GM21529 (cell line): ENCODE measurements around the gene EPS8L2.
"Not testable (repeated sequence)": the region's sequence is repeated elsewhere in the genome, so short reads cannot be mapped to it uniquely, and the experiment has no call there.

Experiments used
- ATAC-seq: cut with Tn5 transposase; IDR thresholded peaks from one replicate; pipeline ENCODE4 v1.9.1; 2021; ENCODE audit not compliant: unreplicated experiment

EPS8L2 gene

DNA sequence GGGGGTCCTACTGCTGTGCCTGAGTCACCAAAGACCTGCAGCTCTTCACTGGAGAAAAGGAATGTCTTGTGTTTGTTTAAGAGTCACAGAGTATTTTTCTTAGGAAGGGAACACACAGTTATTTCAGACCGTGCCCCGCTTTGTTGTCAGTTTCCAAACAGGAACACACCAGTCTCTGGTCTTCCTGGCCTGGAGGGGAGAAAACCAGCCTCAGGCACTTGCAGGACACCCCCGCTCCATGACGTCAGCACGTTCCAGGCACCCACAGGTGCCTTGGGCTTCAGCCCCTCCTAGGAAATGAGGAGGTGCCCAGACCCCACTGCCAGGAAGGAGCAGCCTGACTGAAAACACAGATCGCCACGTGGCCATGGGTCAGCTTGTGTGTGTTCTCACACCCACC is 16.4 kb upstream of the EPS8L2 start:
- ATAC-seq = no peak

DNA sequence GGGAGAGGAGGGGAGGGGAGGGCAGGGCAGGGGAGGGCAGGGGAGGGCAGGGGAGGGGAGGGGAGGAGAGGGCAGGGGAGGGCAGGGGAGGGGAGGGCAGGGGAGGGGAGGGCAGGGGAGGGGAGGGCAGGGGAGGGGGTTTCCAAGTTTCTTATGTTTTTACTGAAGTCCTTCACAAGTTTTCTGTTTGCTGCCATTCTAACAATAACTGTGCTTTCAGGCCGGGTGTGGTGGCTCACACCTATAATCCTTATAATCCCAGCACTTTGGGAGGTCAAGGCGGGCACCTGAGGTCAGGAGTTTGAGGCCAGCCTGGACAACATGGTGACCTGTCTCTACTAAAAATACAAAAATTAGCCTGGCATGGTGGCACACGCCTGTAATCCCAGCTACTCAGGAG is 15.8 kb upstream of the EPS8L2 start:
- ATAC-seq = not testable (repeated sequence)

DNA sequence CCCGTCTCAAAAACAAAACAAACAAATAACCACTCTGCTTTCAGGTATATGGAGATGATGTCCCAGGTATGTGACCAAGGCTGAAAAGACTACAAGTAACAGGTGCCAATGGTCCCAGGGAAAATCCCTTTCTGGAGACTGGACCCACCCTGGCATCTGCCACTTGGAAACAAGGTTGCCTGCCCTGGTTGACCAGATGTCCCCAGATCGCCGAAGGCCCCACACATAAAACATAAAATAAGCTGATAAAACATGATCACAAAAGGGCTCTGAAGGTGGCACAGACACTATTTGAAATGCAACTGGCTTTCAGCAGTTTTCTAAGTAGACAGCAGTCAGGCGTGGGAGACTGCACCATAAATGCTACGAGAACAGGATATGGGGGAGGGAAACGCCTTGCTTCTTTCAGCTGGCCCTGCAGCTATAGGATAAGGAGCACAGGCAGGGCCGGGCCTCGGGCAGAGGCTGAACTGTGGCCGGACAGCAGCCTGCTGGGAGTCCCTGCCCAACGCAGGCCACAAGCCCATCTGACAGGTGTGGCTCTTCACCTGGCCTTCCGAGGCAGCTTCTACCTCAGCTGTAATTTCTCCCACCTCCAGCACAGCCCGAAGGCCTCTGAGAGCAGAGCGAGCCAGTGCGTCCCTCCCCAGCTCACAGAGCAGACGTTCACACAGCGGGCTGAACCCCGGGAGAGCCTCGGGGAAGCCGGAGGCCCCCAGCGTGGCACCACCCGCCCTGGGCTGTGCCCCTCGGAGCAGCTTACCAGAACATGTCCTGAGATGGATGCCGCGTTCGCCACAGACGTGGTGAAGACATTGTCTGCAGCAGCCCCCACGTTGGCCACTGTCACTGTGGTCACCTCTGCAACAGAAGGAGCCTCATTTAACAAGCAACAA is 15.0 kb upstream of the EPS8L2 start:
- no peak for ATAC-seq

DNA sequence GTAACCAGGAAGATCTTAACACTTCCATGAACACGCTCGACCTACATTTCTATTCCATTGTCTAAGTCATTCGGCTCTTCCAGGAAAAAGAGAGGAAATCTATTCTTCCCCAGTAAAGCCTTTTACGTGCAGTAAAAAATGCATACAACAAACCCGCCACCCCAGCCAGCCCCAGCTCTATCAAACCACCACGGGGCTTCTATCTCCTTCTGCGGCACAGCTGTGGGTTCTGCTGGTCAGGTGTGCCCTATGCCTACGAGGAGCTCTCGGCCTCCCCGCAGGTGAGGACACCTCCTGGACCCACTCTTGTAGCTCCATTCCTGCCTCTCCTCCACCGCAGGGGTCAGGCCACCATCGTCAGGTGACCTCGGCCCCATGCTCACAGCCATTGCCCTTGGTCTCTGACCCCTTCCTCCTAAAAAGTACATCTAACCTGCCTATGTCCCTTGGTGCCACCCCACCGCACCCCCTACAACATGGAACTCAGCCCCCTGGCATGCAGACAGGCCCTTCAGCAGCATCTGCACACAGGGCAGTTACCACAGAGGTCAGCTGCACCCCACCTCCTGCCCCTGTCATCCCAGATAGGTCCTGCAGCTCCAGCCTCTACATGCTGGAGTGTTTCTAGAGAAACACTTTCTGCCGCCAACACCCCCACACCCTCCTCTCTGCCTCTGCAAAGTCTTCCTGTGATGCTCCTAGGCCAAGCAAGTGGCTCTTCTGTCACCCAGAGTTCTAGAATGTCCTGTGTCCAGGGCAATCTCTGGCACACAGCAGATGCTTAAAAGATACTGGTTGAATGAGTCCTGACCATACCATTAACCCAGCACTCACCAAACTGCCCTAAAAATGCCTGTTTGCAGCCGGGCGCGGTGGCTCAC is 14.1 kb upstream of the EPS8L2 start:
- no peak for ATAC-seq

DNA sequence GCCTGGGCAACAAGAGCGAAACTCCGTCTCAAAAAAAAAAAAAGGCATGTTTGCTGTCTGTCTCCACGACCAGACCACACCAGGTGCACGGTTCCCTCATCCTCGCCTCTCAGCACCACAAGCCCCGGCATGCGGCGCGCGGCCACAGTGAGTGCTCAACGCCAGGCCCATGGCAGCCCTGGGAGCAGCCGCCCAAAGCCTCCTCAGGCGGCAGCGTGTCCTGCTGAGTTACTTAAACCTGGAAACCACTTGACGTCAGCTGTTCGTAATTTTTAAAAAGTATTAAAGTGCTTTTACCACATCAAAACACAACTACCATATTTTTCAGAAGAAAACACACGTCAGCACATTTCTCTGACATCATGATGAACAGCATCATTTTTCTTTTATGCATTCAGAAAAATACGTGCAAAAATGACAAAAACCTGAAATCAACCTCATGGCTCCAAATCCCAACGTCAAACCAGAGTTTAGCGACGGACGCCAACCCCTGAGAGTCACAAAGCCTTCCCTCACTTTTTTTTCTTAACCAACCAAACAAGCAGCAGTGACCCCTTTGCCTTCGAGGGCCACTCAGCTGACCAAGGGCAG is 13.1 kb upstream of the EPS8L2 start:
- no peak for ATAC-seq

DNA sequence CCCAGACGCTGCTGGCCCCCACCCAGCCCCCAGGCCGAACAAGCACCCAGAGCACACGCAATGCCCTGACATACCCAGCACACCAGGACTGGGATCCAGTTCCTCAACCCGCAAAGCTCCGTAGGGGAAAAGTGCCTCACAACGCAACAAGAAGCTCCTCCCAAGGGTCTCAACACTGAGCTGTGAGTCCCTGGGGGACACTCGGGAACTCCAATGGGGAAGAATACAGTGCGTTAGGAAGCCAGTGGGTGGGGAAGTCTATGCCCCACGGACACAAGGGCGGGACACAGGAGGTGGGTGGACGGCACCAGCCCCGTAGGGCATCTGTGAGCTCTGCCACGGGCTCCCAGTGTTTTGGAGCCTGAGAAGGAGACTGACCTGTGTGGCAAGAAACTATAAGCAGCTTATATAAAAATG is 12.6 kb upstream of the EPS8L2 start:
- ATAC-seq = no peak

DNA sequence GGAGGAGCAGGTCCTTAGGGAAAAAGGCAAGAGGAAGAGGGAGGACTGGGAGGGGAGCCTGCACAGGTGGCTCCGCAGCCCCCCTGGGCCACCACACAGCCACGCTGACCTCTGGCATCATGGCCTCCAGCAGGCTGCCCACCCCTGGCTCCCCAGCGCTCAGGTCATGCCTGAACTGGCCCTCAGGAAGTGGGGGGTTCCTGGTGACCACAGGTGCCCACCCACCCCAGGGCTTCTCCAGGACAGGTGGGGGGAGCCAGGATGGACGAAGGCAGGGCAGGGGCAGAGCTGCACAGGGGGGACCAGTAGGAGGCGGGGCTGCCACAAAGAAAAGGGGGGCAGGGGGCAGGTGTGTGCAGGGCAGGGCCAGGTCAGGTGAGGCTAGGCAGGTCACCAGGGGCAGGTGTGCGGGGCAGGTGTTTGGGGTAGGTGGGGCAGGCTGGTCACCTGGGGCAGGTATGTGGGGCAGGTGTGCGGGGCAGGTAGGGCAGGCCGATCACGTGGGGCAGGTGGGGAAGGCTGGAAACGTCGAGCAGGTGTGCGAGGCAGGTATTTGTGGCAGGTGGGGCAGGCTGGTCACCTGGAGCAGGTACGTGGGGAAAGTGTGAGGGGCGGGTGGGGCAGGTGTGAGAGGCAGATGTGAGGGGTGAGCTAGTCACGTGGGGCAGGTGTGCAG is 12.0 kb upstream of the EPS8L2 start:
- no peak for ATAC-seq

DNA sequence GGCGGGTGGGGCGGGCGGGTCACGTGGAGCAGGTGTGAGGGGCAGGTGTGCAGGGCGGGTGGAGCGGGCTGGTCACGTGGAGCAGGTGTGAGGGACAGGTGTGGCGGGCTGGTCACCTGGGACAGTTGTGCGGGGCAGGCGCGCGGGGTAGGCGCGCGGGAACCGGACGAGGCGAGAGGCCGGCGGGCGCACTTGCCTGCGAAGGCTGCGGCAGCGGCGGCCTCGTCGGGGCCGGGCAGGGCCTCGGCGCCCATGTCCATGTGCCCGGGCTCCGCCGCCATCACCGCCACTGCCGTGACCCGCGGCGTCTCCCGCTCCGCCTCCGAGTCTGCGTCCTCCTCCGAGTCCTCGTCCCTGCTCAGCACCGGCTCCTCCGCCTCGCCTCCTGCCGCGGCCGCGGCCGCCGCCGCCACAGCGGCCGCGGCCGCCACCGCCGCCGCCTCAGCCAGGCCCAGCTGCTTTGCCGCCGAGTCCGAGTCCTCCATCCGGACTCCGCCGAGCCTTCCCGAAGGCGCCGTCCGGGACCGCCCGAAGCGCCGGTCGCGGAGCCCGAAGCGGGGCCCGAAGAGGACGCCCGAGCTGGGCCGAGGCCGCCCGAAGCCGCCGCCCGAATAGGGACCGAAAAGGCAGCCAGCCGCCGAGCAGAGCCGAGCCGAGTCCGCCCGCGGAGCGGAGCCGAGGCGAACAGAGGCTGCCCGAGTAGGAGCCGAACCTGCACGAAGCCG is 11.3 kb upstream of the EPS8L2 start, which contains the start of gene DEAF1:
Gene DEAF1 (minus strand): TSS at position 660 of the 725 bp plus-strand sequence. CDS start 175 bp downstream, at position 485.
- peak; percentile 74 for ATAC-seq

DNA sequence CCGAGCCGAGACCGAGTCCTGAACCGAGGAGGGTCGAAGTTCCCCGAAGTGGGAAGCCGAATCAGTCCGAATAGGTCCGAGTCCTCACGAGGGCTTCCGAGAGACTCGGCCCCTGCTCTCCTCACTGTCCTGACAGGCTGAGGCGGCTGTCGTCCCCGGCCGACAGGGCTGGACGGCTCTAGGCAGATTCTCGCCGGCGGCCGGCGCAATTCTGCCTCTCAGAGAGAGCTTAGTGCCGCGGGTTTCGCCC is 10.8 kb upstream of the EPS8L2 start:
- no peak for ATAC-seq

DNA sequence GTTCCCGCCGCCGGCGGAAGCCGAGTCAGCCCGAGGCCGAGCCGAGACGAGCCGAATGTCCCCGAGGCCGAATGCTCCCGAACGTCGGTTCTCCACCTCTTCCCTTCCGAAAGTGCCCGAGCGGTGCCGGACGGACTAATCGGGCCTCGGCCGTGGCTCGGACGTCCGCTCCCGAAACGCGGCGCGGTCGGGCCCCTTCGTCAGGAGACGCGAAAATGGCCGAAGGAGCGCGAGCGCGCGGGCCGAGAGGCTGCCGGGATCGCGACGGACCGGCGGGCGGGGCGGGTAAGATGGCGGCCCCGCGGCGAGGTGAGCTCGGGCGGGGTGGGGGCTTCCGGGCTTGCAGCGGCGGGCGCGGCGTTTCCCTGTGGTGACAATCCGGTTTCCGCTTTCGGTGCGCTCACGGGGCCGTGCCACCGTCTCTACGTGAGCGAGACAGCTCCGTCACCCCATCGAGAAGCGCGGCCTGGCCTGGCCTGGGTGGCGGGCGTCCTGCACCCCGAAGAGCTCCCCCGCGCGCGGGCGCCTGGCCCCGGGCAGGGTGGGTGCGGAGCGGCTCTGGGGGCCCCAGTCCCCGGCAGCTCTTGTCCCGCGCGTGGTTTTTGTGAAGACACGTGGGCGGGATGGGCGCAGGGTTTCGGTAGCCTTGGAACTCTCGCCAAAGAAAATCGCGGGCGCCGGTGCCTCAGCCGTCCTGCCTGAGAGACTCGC is 10.3 kb upstream of the EPS8L2 start, which contains the start of gene TMEM80:
Gene TMEM80 (plus strand): TSS at position 279 of the 711 bp plus-strand sequence. CDS start 12 bp downstream, at position 291.
- ATAC-seq = peak; percentile 64

DNA sequence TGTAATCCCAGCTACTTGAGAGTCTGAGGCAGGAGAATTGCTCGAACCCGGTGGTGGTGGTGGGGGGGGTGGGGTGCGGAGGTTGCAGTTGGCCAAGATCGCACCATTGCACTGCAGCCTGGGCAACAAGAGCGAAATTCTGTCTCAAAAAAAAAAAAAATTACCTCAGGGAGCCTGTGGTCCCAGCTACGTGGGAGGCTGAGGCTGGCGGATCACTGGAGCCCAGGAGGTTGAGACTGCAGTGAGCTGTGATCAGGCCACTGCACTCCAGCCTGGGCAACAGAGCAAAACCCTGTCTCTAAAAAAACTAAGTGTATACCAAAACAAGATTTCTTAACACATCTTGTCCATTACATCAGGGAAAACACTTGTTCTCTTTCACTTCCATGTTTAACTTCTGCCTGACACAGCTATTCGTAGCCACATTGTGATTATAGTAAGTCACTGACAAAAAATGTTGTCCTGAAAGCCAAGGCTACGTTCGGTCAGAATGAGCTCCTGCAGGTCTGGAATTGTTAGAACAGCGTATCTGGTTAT is 9.0 kb upstream of the EPS8L2 start:
- no peak for ATAC-seq

DNA sequence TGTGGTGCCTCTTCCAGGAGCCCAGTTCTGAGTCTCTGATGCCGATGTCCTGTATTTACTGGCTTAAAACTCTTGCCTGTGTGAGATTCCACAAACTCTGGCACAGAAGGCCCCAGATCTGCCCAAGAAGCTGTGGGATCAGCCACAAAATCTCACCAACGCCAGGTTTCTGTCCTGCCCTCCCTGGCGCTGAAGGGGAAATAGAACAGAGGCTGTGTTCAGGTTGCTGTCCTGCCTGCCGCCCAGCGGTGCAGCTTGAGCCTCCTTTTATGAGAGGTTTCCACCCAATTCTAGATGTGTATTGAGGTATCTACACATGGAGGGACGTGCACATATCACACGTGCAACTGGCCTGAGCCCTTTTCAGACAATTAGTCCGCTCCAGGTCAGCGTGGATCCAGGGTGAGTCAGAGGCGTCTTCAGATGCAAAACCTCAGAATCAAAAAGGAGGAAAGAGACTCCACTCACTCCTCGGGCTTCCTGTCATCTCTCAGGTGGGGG is 8.2 kb upstream of the EPS8L2 start:
- ATAC-seq = no peak

DNA sequence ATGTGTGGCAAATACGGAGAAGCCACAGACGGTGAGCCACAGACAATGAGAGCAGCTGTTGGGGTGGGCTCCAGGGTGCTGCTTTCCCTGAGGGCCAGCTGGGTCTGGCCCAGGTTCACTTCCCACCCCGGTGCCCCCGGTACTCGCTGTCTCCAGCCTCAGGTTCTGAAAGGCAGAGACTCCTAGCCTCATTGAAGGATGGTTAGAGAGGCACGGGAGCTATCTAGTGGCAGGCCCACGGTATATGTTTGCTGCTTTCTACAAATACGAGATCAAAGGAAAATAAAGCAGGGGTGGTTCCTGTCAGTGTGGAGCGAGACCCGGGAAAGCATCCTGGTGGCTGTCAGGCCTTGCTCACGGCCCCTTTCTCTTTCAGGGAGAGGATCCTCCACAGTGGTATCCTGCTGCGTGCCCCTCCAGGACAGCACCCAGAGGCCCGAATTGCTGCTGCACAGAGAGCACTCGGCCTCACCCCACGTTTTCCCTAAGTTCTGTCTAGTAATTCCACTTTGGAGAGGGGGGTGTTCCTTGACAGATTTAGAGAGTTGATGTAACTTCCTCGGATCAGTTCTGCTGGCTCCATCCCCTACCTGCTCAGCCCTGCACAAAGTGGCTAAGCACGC is 7.4 kb upstream of the EPS8L2 start:
- no peak for ATAC-seq

DNA sequence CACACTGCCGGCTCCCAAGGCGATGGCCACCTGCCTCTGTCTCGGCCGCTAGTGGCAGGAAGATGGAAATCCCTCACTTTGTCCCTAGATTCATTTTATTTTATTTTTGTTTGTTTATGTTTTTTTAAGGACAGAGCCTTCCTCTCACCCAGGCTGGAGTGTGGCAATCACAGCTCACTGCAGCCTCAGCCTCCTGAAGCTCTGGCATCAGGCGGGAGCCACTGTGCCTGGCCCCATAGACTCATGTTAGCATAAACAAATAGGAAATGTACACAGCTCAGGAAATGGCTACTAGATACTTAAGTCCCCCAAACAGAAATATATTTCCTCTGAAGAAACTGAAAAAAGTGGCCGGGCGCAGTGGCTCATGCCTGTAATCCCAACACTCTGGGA is 6.9 kb upstream of the EPS8L2 start:
- no peak for ATAC-seq

DNA sequence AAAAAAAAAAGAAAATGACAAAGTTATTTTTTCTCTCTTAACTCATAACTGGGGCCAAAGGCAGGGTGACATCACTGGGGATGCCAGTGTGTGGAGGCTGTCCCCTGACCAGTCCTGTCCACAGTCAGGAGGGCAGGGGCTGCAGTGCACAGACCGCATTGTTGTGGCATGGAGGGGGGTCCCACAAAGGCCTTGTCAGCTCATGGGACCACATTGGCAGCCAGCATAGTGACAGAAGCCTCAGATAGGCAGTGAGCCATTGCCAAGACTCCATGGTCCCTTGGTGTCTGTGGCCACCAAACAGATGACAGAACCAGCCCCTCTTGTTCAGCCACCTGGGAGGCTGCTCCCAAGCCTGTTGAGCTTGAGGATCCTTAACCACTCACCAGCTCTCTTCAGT is 6.3 kb upstream of the EPS8L2 start:
- no peak for ATAC-seq

DNA sequence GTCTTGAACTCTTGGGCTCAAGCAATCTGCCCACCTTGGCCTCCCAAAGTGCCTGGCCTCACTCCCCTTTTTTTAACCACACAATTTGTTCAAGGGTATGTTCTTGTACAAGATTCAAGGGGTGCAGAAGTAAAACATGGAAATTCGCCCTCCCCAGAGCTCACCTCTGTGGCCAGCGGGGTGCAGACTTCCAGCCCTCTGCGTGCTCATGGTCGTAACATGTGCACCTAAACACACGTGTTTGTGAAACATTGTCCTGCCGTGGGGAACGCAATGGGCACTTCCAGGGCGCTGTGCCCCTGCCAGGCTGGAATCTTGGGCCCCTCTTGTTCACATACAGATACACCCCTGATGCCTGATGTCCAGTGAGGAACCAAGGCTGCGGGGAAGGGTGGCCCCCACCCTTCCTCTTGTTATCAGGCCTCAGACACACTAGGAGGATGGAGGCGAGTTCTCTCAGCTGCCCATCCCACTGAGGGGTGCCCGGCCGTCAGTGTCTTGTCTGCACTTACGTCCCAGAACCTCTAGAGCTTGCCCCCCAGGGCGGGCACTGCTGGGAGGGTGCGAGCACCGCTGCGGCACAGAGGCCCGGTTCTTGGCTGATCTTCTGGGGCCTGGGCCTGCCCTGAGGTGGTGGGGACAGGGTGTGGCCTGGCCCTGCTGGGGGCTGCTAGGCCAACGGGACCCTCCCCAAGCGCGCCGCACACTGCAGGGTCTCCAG is 4.1 kb upstream of the EPS8L2 start:
- no peak for ATAC-seq

DNA sequence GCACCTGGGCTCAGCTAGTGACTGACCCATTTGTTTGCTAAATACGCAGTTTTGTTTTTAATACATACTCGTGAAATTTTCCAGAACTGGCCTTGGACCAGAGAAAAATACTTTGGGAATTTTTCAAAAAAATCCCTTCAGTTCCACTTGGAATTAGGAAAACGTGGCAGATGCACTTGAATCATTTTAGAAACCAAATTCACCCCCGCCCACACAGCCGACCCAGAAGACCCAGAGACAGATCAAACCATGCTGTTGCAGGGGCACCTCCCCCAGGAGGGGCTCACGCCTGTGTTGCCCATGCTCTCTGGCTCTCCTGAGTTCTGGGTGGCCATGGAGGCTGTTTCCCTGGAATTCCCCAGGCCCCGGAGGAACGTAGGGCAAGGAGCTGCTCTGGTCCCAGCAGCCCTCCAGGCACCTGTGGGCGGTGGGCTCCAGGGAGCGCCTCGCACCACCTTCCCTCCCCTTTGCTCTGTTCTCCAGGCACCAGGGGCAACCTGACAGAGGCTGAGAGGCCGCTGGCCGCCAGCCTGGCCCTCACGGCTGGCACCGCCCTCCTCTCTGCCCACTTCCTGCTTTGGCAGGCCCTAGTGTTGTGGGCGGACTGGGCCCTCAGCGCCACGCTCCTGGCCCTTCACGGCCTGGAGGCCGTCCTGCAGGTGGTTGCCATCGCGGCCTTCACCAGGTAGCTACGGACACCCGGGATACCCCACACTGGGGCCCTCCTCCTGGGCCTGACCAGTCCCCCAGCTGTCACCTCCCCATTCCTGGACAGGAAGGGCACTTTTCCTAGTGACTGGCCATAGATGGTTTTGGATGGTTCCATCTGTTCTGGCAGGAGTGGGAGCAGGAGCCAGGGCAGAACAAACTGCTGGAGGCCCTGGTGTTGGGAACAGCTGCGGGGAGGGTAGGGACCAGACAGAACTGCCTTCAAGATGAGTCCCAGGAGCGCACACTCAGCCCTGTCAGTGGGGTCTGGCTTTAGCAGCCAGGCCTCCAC is 3.3 kb upstream of the EPS8L2 start:
- ATAC-seq = no peak
